HepG2 (cell line): ENCODE measurements around the gene GDPGP1. TPM values are rescaled to one million over a fixed set of nuclear protein-coding genes. Genes with fewer than 3 reads are reported as not detected.

Experiments
- ATAC-seq: fragments of 200-7000 bp; cut with Tn5 transposase; 3 replicates; pipeline ENCODE4 v1.9.1; 2020; ENCODE audit warnings: mild to moderate bottlenecking, moderate library complexity
- BruUV-seq: library from RNA; stranded (reverse); fragments of 400-500 nt; replicated peaks from 2 replicates; lab custom pipeline; 2021; lab: Mats Ljungman, UMichigan
- CTCF ChIA-PET: fragments of 300-600 bp; formaldehyde crosslinking; extraction: SDS; loops from one replicate; lab custom pipeline; 2021; ENCODE audit warnings: low total read pairs, inconsistent platforms, low intra/inter-chr PET ratio; lab: Yijun Ruan, JAX
- POLR2A ChIA-PET: fragments of 350-600 bp; sonication (Branson Sonifier 250); formaldehyde crosslinking; loops from one replicate; lab custom pipeline; 2020; ENCODE audit warnings: antibody characterized with exemption, inconsistent platforms; lab: Yijun Ruan, JAX
- DNase-seq: peaks from one replicate; pipeline ENCODE4 v3.0.0-alpha.2; 2015; ENCODE audit warnings: low spot score
- FAIRE-seq: peaks from 3 replicates; lab custom pipeline; 2011; peaks lifted over from hg19 to GRCh38; lab: Jason Lieb, UNC
- H2AFZ ChIP-seq: one replicate; pipeline ENCODE4 v1.6.1; 2011; ENCODE audit warnings: low read length, inconsistent platforms
- H3K27ac ChIP-seq: fragments of 300-600 bp; 3 replicates; pipeline ENCODE4 v1.8.0; 2011; ENCODE audit warnings: mixed run types, mild to moderate bottlenecking, mixed read lengths, low read length, inconsistent platforms; ENCODE audit not compliant: insufficient read depth; ENCODE audit errors: extremely low read length
- H3K27me3 ChIP-seq, 2 experiments: fragments of 200-600 bp in 1 of 2; 2 replicates in 1 of 2; 3 replicates in 1 of 2; pipeline versions ENCODE4 v1.6.0 to v1.8.0; 2011; ENCODE audit warnings: low read length in 2 of 2, mild to moderate bottlenecking in 2 of 2, moderate library complexity in 2 of 2, inconsistent platforms in 1 of 2; ENCODE audit not compliant: insufficient read depth in 2 of 2, control insufficient read depth in 1 of 2
- H3K36me3 ChIP-seq, 2 experiments: fragments of 200-600 bp in 1 of 2; replicated peaks in 1 of 2; 2 replicates in 1 of 2; 3 replicates in 1 of 2; pipeline versions ENCODE4 v1.5.1 to v1.8.0; 2011; ENCODE audit warnings: low read length in 2 of 2, inconsistent platforms in 1 of 2; ENCODE audit not compliant: insufficient read depth in 2 of 2, control insufficient read depth in 1 of 2
- H3K4me1 ChIP-seq: 2 replicates; pipeline ENCODE4 v1.5.1; 2012; ENCODE audit warnings: low read length, inconsistent platforms; ENCODE audit not compliant: insufficient read depth
- H3K4me2 ChIP-seq: 2 replicates; pipeline ENCODE4 v1.6.0; 2011; ENCODE audit warnings: low read depth, low read length, inconsistent platforms
- H3K4me3 ChIP-seq, 3 experiments: fragments of 200-600 bp in 1 of 3; sonication (generic), shearing (Covaris generic) in 1 of 3; replicated peaks in 1 of 3; 2 replicates each; pipeline ENCODE4 v1.5.1; 2011 to 2016; ENCODE audit warnings: low read length in 3 of 3, inconsistent platforms in 2 of 3, low read depth in 2 of 3, mild to moderate bottlenecking in 2 of 3, control low read depth in 1 of 3, mixed read lengths in 1 of 3; ENCODE audit not compliant: insufficient read depth in 1 of 3
- H3K79me2 ChIP-seq: one replicate; pipeline ENCODE4 v1.6.1; 2011; ENCODE audit warnings: low read length, inconsistent platforms; ENCODE audit not compliant: insufficient read depth
- H3K9ac ChIP-seq: 2 replicates; pipeline ENCODE4 v1.6.0; 2011; ENCODE audit warnings: mild to moderate bottlenecking, low read depth, low read length, inconsistent platforms; ENCODE audit not compliant: insufficient read depth
- H3K9me3 ChIP-seq: 2 replicates; pipeline ENCODE4 v1.5.1; 2012; ENCODE audit warnings: mild to moderate bottlenecking, low read length
- H4K20me1 ChIP-seq: 2 replicates; pipeline ENCODE4 v1.6.0; 2011; ENCODE audit warnings: inconsistent platforms, mild to moderate bottlenecking, low read length, moderate library complexity; ENCODE audit not compliant: insufficient read depth
- BRD4 ChIP-seq: sonication (generic); formaldehyde crosslinking; IDR thresholded peaks from 2 replicates; pipeline ENCODE4 v1.4.0; 2020; ENCODE audit warnings: missing genetic modification reagents
- CCAR2 ChIP-seq: fragments of 200-400 bp; formaldehyde crosslinking; optimal IDR thresholded peaks from 2 replicates; pipeline ENCODE3; 2018; ENCODE audit warnings: low read depth, mild to moderate bottlenecking, low read length, moderate library complexity
- EEA1 ChIP-seq: sonication (generic); formaldehyde crosslinking; IDR thresholded peaks from 2 replicates; pipeline ENCODE4 v1.5.1; 2020; ENCODE audit warnings: mild to moderate bottlenecking, missing genetic modification reagents, borderline replicate concordance
- FOXA3 ChIP-seq: IDR thresholded peaks from 2 replicates; pipeline ENCODE4 v1.6.1; 2016; ENCODE audit warnings: missing genetic modification reagents, missing compliant biosample characterization
- FOXK1 ChIP-seq: sonication (generic); formaldehyde crosslinking; IDR thresholded peaks from 2 replicates; pipeline ENCODE4 v1.4.0; 2020; ENCODE audit warnings: low read depth, missing genetic modification reagents, borderline replicate concordance
- GZF1 ChIP-seq: sonication (generic); formaldehyde crosslinking; IDR thresholded peaks from 2 replicates; pipeline ENCODE4 v1.5.1; 2020; ENCODE audit warnings: mild to moderate bottlenecking, missing genetic modification reagents
- MEF2D ChIP-seq: sonication (generic); formaldehyde crosslinking; IDR thresholded peaks from 2 replicates; pipeline ENCODE4 v1.5.1; 2020; ENCODE audit warnings: mild to moderate bottlenecking, missing genetic modification reagents
- MEIS1 ChIP-seq: sonication (generic); formaldehyde crosslinking; IDR thresholded peaks from 2 replicates; pipeline ENCODE4 v1.9.0; 2021; ENCODE audit warnings: mild to moderate bottlenecking, missing genetic modification reagents, moderate library complexity, borderline replicate concordance
- REL ChIP-seq: sonication (generic); formaldehyde crosslinking; conservative IDR thresholded peaks from 2 replicates; pipeline ENCODE4 v1.8.0; 2022; ENCODE audit warnings: mild to moderate bottlenecking, missing genetic modification reagents, moderate library complexity
- SALL2 ChIP-seq: sonication (generic); formaldehyde crosslinking; IDR thresholded peaks from 2 replicates; pipeline ENCODE4 v1.8.1; 2023; ENCODE audit warnings: mild to moderate bottlenecking, missing genetic modification reagents, inconsistent platforms
- SIN3A ChIP-seq: IDR thresholded peaks from 2 replicates; pipeline ENCODE4 v1.6.1; 2011; ENCODE audit warnings: low read depth, mild to moderate bottlenecking, control low read depth, low read length, borderline replicate concordance
- SRSF1 ChIP-seq: fragments of 200-400 bp; formaldehyde crosslinking; optimal IDR thresholded peaks from 2 replicates; pipeline ENCODE3; 2017; ENCODE audit warnings: mild to moderate bottlenecking, low read depth, low read length, moderate library complexity
- ZNF263 ChIP-seq: sonication (generic); formaldehyde crosslinking; IDR thresholded peaks from 2 replicates; pipeline ENCODE4 v1.4.0; 2020; ENCODE audit warnings: missing genetic modification reagents
- ZNF431 ChIP-seq: sonication (generic); formaldehyde crosslinking; IDR thresholded peaks from 2 replicates; pipeline ENCODE4 v1.9.0; 2022; ENCODE audit warnings: missing genetic modification reagents, low read depth, mild to moderate bottlenecking, borderline replicate concordance
- ZNF629 ChIP-seq: sonication (generic); formaldehyde crosslinking; conservative IDR thresholded peaks from 2 replicates; pipeline ENCODE4 v1.5.0; 2020; ENCODE audit warnings: missing genetic modification reagents
- WGBS: methylation state at CpG from one replicate; pipeline ENCODE4 v1.1.6; 2017; ENCODE audit warnings: low lambda C conversion rate; 5-methylcytosine and 5-hydroxymethylcytosine counted together
- in situ Hi-C: cut with HindIII; loops from 2 replicates; pipeline ENCODE4 v1.10.0; 2017; ENCODE audit warnings: low pct_unique_long_range_greater_than_20kb; ENCODE audit not compliant: extremely low pct_ligation_motif_present
- intact Hi-C: fragments of 100-400 bp; cut with micrococcal nuclease; formaldehyde crosslinking; loops from one replicate; pipeline ENCODE4 v1.10.0; 2022; ENCODE audit not compliant: unreplicated experiment
- polyA plus RNA-seq, 8 experiments: library from polyadenylated mRNA; depleted of rRNA in 3 of 8; stranded (reverse) in 7 of 8; unstranded in 1 of 8; fragments of >200 nt; fragmentation: Illumina TruSeq in 4 of 8; extraction: Trizol in 4 of 8; gene quantifications; 2 replicates each; pipeline versions ENCODE4 v1.2.1 to v1.2.3, GENCODE V29; 2011 to 2016; ENCODE audit warnings: low read depth in 4 of 8, missing spikeins in 1 of 8, mixed read lengths in 1 of 8; ENCODE audit not compliant: insufficient read depth in 1 of 8
- total RNA-seq, 5 experiments: library from RNA; depleted of rRNA; stranded (reverse); fragments of >200 nt; fragmentation: Illumina TruSeq; extraction: Trizol; gene quantifications; 2 replicates each; pipeline ENCODE4 v1.2.3, GENCODE V29; 2016; ENCODE audit warnings: low read depth in 1 of 5
- TF ChIP-seq, protein P1 (sequence below): sonication (generic); formaldehyde crosslinking; IDR thresholded peaks from 2 replicates; pipeline ENCODE4 v1.4.0; 2020; ENCODE audit warnings: missing genetic modification reagents, mild to moderate bottlenecking, borderline replicate concordance
- TF ChIP-seq, protein P2 (sequence below): IDR thresholded peaks from 2 replicates; pipeline ENCODE4 v1.6.1; 2016
- TF ChIP-seq, protein P3 (sequence below): sonication (generic); formaldehyde crosslinking; IDR thresholded peaks from 2 replicates; pipeline ENCODE4 v1.4.0; 2020; ENCODE audit warnings: mild to moderate bottlenecking, missing genetic modification reagents

Gene GDPGP1
- total and polyA plus RNA-seq, 2 of the 13 experiments (the other 11 are each of a cell fraction or from before 2014, with no cell fraction given), result 1.5 to 4.3 TPM

DNA sequence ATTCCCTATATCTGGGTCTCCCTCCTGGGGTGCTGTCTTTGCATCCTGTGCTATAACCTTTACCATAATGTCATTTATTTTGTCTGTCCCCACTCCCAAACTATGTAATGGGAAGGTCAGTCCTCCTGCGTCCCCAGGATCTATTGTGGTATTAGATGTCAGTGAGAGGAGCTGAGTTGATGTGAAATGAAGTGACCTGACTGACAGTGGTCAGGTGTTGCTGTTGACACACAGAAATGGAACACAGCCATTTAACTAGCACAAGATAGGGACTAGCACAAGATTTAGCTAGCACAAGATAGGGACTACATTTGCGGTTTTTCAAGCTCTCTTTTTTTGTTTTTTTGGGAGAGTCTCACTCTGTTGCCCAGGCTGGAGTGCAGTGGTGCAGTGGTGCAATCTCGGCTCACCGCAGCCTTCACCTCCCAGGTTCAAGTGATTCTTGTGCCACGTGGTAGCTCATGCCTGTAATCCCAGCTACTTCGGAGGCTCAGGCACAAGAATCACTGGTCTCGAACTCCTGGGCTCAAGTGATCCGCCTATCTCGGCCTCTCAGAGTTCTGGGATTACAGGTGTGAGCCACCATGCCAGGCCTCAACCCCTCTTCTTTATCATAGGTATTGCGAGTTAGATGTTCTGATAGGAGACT is 36.6 kb downstream of the GDPGP1 start (continued):
- TF ChIP-seq, protein P1, sequence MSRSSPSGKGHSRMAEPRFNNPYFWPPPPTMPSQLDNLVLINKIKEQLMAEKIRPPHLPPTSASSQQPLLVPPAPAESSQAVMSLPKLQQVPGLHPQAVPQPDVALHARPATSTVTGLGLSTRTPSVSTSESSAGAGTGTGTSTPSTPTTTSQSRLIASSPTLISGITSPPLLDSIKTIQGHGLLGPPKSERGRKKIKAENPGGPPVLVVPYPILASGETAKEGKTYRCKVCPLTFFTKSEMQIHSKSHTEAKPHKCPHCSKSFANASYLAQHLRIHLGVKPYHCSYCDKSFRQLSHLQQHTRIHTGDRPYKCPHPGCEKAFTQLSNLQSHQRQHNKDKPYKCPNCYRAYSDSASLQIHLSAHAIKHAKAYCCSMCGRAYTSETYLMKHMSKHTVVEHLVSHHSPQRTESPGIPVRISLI (CRISPR knock-in tag), result no peak

DNA sequence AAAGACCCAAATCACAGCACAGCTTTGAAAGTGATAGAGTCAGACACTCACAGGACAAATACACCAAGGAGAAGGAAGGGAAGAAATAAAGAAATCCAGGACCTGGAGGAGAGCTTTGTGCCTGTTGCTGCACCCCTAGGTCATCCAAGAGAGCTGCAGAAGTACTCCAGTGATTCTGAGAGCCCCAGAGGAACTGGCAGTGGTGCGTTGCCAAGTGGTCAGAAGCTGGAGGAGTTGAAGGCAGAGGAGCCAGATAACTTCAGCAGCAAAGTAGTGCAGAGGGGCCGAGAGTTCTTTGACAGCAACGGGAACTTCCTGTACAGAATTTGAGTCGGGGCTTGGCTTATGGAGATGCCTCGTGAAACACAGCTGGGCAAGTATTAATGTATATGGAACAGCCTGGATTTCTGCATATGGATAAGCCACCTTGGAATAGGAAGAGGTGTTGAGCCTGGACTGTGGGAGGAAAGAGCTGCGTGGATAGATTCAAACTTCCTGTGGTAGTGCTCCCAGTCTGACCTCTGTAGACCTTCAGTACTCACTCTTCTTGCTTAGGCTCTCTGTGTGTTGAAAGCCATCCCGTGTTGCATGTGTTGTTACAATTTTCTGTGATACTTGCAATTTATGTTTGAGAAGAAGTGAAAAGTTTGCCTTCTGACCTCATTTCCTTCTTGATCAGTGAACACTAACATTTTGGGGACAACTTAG is 37.6 kb downstream of the GDPGP1 start:
- TF ChIP-seq ZNF431 (no peak), MEF2D (no peak), BRD4 (no peak), ZNF263 (CRISPR knock-in tag) (no peak), MEIS1 (no peak), SALL2 (CRISPR knock-in tag) (no peak), SIN3A (no peak), REL (CRISPR knock-in tag) (no peak), FOXK1 (no peak), GZF1 (no peak), CCAR2 (no peak), ZNF629 (CRISPR knock-in tag) (no peak), FOXA3 (no peak), EEA1 (CRISPR knock-in tag) (no peak), SRSF1 (no peak)
- TF ChIP-seq, protein P2, sequence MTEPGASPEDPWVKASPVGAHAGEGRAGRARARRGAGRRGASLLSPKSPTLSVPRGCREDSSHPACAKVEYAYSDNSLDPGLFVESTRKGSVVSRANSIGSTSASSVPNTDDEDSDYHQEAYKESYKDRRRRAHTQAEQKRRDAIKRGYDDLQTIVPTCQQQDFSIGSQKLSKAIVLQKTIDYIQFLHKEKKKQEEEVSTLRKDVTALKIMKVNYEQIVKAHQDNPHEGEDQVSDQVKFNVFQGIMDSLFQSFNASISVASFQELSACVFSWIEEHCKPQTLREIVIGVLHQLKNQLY (CRISPR knock-in tag), result no peak
- TF ChIP-seq, protein P3, sequence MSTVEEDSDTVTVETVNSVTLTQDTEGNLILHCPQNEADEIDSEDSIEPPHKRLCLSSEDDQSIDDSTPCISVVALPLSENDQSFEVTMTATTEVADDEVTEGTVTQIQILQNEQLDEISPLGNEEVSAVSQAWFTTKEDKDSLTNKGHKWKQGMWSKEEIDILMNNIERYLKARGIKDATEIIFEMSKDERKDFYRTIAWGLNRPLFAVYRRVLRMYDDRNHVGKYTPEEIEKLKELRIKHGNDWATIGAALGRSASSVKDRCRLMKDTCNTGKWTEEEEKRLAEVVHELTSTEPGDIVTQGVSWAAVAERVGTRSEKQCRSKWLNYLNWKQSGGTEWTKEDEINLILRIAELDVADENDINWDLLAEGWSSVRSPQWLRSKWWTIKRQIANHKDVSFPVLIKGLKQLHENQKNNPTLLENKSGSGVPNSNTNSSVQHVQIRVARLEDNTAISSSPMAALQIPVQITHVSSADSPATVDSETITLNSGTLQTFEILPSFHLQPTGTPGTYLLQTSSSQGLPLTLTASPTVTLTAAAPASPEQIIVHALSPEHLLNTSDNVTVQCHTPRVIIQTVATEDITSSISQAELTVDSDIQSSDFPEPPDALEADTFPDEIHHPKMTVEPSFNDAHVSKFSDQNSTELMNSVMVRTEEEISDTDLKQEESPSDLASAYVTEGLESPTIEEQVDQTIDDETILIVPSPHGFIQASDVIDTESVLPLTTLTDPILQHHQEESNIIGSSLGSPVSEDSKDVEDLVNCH (CRISPR knock-in tag), result no peak
- FAIRE-seq (no peak), DNase-seq (no peak), ATAC-seq (no peak)
- H2AFZ ChIP-seq, result no peak overlapping the region
- TSS peak; percentile 13 for BruUV-seq
- no peak overlapping the region for H3K4me2 ChIP-seq
- H3K36me3 ChIP-seq, result peaks cover 12 to 32% of the 10 kb centered on the region in 2 experiments; a peak in 4 of 5 replicates
- 95% methylated on average over 7 of the region's 7 CpGs for WGBS
- no peaks in the 10 kb centered on the region for H3K27me3 ChIP-seq
- intact Hi-C loops, result no loop called here
- H3K4me3 ChIP-seq, result no peak overlapping the region
- in situ Hi-C loops, result no loop called here
- H3K79me2 ChIP-seq, result peaks cover 32% of the 10 kb centered on the region
- no peaks in the 10 kb centered on the region for H3K9me3 ChIP-seq
- H4K20me1 ChIP-seq, result peaks cover 10% of the 10 kb centered on the region
- CTCF ChIA-PET, result no interaction called here
- no peak overlapping the region for H3K27ac ChIP-seq
- POLR2A ChIA-PET, result interaction anchor here (1.2 kb wide), 1 partner anchor 22 kb away, joined by 3 read pairs; the partner anchor contains the start of gene TTLL13
- H3K9ac ChIP-seq, result no peak overlapping the region
- peaks cover 24% of the 10 kb centered on the region for H3K4me1 ChIP-seq
